Astrocyte (in vitro differentiated cells and primary cell): ENCODE data around the gene ORMDL3.
"Not testable (repeated sequence)": the region's sequence is repeated elsewhere in the genome, so short reads cannot be mapped to it uniquely, and the experiment has no call there.

Experiments used
- EZH2 ChIP-seq: IDR thresholded peaks from 2 replicates; pipeline ENCODE4 v1.6.1; 2012; ENCODE audit warnings: mild to moderate bottlenecking, low read length, inconsistent platforms; ENCODE audit not compliant: insufficient read depth
- TF ChIP-seq, protein P1 (sequence below): IDR thresholded peaks from 2 replicates; pipeline ENCODE4 v1.5.1; 2011; ENCODE audit warnings: low read depth, mild to moderate bottlenecking, inconsistent platforms, low read length, moderate library complexity; ENCODE audit not compliant: insufficient read depth

DNA sequence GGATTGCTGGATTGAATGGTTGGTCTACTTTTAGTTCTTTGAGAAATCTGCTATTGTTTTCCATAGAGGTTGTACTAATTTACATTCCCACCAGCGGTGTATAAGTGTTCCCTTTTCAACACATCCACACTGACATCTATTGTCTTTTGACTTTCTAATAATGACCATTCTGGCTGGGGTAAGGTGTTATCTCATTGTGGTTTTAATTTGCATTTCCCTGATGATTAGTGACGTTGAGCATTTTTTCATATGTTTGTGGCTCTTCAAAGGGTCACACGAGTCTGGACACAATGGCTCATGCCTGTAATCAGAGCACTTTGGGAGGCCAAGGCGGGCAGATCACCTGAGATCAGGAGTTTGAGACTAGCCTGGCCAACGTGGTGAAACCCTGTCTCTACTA is 41.3 kb downstream of the ORMDL3 start:
- TF ChIP-seq, protein P1, sequence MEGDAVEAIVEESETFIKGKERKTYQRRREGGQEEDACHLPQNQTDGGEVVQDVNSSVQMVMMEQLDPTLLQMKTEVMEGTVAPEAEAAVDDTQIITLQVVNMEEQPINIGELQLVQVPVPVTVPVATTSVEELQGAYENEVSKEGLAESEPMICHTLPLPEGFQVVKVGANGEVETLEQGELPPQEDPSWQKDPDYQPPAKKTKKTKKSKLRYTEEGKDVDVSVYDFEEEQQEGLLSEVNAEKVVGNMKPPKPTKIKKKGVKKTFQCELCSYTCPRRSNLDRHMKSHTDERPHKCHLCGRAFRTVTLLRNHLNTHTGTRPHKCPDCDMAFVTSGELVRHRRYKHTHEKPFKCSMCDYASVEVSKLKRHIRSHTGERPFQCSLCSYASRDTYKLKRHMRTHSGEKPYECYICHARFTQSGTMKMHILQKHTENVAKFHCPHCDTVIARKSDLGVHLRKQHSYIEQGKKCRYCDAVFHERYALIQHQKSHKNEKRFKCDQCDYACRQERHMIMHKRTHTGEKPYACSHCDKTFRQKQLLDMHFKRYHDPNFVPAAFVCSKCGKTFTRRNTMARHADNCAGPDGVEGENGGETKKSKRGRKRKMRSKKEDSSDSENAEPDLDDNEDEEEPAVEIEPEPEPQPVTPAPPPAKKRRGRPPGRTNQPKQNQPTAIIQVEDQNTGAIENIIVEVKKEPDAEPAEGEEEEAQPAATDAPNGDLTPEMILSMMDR, result not testable (repeated sequence)
- TF ChIP-seq EZH2, result not testable (repeated sequence)
